ENCODE results near the gene ROCK2. TPM values are rescaled to one million over a fixed set of nuclear protein-coding genes. Genes with fewer than 3 reads are reported as not detected.
"Not testable (repeated sequence)": the region's sequence is repeated elsewhere in the genome, so short reads cannot be mapped to it uniquely, and the experiment has no call there.

ROCK2 gene
- polyA plus RNA-seq, 1 experiment: 6.0 TPM

DNA sequence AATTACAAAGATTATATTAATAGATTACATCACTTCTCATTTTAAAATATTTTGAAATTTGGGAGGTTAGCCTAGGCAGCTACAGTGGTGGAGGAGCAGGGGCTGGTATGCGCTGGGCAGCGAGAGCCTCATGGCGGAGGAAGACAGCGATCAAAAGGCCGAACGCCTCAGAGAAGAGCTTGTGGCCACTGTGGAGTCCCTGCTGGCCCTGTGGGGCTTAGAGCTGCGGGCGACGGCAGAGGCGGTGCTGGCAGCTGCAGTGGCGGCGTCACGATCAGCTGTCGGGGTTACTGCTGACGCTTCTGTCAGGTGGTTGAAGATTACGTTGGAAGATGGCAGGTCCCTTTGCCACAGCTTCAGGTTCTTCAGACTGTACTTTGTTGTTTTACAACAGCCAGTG lies 87.4 kb downstream of the ROCK2 start:
- no peak for DNase-seq (ENCODE audit: low read depth)
- Histone ChIP-seq H3K27me3 (ENCODE audit: control insufficient read depth, insufficient read depth, low read length) (no peaks in the 10 kb centered on the region), H3K4me3 (ENCODE audit: low read depth, low read length) (no peak overlapping the region), H3K36me3 (ENCODE audit: control insufficient read depth, insufficient read depth, low read length) (peaks cover 1% of the 10 kb centered on the region; the same call in 1 of the 2 replicates)
- ChIA-PET POLR2A (no interaction called here), CTCF (no interaction called here)
- no peak for TF ChIP-seq CTCF (IDR thresholded peaks at IDR 0.05; ENCODE audit: insufficient read depth, low read depth, low read length)

- TF ChIP-seq CTCF (IDR thresholded peaks at IDR 0.05; ENCODE audit: insufficient read depth, low read depth, low read length): no peak
- H3K36me3 ChIP-seq (ENCODE audit: control insufficient read depth, insufficient read depth, low read length): peaks cover 1% of the 10 kb centered on the region; the same call in 1 of the 2 replicates
- ChIA-PET CTCF (no interaction called here), POLR2A (no interaction called here)
- no peak for DNase-seq (ENCODE audit: low read depth)
- no peak overlapping the region for H3K4me3 ChIP-seq (ENCODE audit: low read depth, low read length)
- no peaks in the 10 kb centered on the region for H3K27me3 ChIP-seq (ENCODE audit: control insufficient read depth, insufficient read depth, low read length)
These were observed 88.3 kb downstream of the ROCK2 start for GRCh38 chr2:11256166-11256565.

- no peaks in the 10 kb centered on the region for H3K27me3 ChIP-seq (ENCODE audit: control insufficient read depth, insufficient read depth, low read length)
- POLR2A ChIA-PET: no interaction called here
- H3K4me3 ChIP-seq (ENCODE audit: low read depth, low read length): no peak overlapping the region
- no peak for TF ChIP-seq CTCF (IDR thresholded peaks at IDR 0.05; ENCODE audit: insufficient read depth, low read depth, low read length)
- DNase-seq (ENCODE audit: low read depth): no peak
- CTCF ChIA-PET: no interaction called here
- H3K36me3 ChIP-seq (ENCODE audit: control insufficient read depth, insufficient read depth, low read length): peaks cover 1% of the 10 kb centered on the region; the same call in 1 of the 2 replicates
These were observed 90.3 kb downstream of the ROCK2 start for GRCh38 chr2:11254100-11254536.

- H3K27me3 ChIP-seq (ENCODE audit: control insufficient read depth, insufficient read depth, low read length); POLR2A ChIA-PET; H3K36me3 ChIP-seq (ENCODE audit: control insufficient read depth, insufficient read depth, low read length); H3K4me3 ChIP-seq (ENCODE audit: low read depth, low read length); DNase-seq (ENCODE audit: low read depth): not testable (repeated sequence)
- CTCF ChIA-PET: interaction anchor here (0.7 kb wide), 1 partner anchor 22 kb away, joined by 3 read pairs; no protein-coding TSS in a partner anchor
These were observed 92.0 kb downstream of the ROCK2 start for GRCh38 chr2:11252458-11252857.

GRCh38 chr2:11250400-11251196 lies 93.8 kb downstream of the ROCK2 start:
- ChIA-PET CTCF (no interaction called here), POLR2A (no interaction called here)
- DNase-seq (ENCODE audit: low read depth): no peak
- TF ChIP-seq CTCF (IDR thresholded peaks at IDR 0.05; ENCODE audit: insufficient read depth, low read depth, low read length): no peak
- no peak overlapping the region for H3K4me3 ChIP-seq (ENCODE audit: low read depth, low read length)
- H3K27me3 ChIP-seq (ENCODE audit: control insufficient read depth, insufficient read depth, low read length): no peaks in the 10 kb centered on the region
- H3K36me3 ChIP-seq (ENCODE audit: control insufficient read depth, insufficient read depth, low read length): no peaks in the 10 kb centered on the region

- H3K4me3 ChIP-seq (ENCODE audit: low read depth, low read length): no peak overlapping the region
- no peaks in the 10 kb centered on the region for H3K27me3 ChIP-seq (ENCODE audit: control insufficient read depth, insufficient read depth, low read length)
- CTCF ChIA-PET: no interaction called here
- DNase-seq (ENCODE audit: low read depth): no peak
- no peaks in the 10 kb centered on the region for H3K36me3 ChIP-seq (ENCODE audit: control insufficient read depth, insufficient read depth, low read length)
- POLR2A ChIA-PET: no interaction called here
- no peak for TF ChIP-seq CTCF (IDR thresholded peaks at IDR 0.05; ENCODE audit: insufficient read depth, low read depth, low read length)
These were observed 99.1 kb downstream of the ROCK2 start for GRCh38 chr2:11245322-11245721.
